GM19035 (cell line): ENCODE data around the gene SLFN12.
"Not testable (repeated sequence)": the region's sequence is repeated elsewhere in the genome, so short reads cannot be mapped to it uniquely, and the experiment has no call there.

Experiments used
- ATAC-seq: cut with Tn5 transposase; IDR thresholded peaks from one replicate; pipeline ENCODE4 v1.9.1; 2021; ENCODE audit not compliant: unreplicated experiment

Gene SLFN12

GRCh38 chr17:35432176-35433074 is at the start of gene SLFN12:
Gene SLFN12 (minus strand): TSS chr17:35432500. CDS start chr17:35423028, 9,472 bp downstream.
- peak; percentile 68 for ATAC-seq

GRCh38 chr17:35479271-35479670 is 47.0 kb upstream of the SLFN12 start:
- ATAC-seq, result no peak

GRCh38 chr17:35477248-35477647 is 44.9 kb upstream of the SLFN12 start:
- ATAC-seq, result no peak

GRCh38 chr17:35476283-35476820 is 44.1 kb upstream of the SLFN12 start:
- no peak for ATAC-seq

- ATAC-seq, result no peak
Measured at GRCh38 chr17:35468475-35468874, 36.2 kb upstream of the SLFN12 start.

GRCh38 chr17:35467824-35468223 is 35.5 kb upstream of the SLFN12 start:
- ATAC-seq, result no peak

- ATAC-seq, result peak; percentile 84
Measured at GRCh38 chr17:35460354-35460851, 28.1 kb upstream of the SLFN12 start.

GRCh38 chr17:35454035-35454434 is 21.7 kb upstream of the SLFN12 start:
- not testable (repeated sequence) for ATAC-seq

GRCh38 chr17:35453171-35453570 is 20.9 kb upstream of the SLFN12 start:
- no peak for ATAC-seq

- ATAC-seq, result no peak
Measured at GRCh38 chr17:35449371-35449931, 17.2 kb upstream of the SLFN12 start.

- ATAC-seq, result no peak
Measured at GRCh38 chr17:35448899-35449227, 16.6 kb upstream of the SLFN12 start.

GRCh38 chr17:35448214-35448898 is 16.1 kb upstream of the SLFN12 start, which contains the start of gene SLFN13:
Gene SLFN13 (minus strand): TSS chr17:35448766. CDS start chr17:35445680, 3,086 bp downstream.
- peak; percentile 80 for ATAC-seq

- ATAC-seq, result no peak
Measured at GRCh38 chr17:35447499-35447898, 15.2 kb upstream of the SLFN12 start.

GRCh38 chr17:35438433-35438832 is 6.1 kb upstream of the SLFN12 start:
- no peak for ATAC-seq

- no peak for ATAC-seq
Measured at GRCh38 chr17:35433075-35433894, 985 bp upstream of the SLFN12 start.

- ATAC-seq, result no peak
Measured at GRCh38 chr17:35429702-35430101, 2.6 kb downstream of the SLFN12 start.

GRCh38 chr17:35428229-35428628 is 4.1 kb downstream of the SLFN12 start:
- no peak for ATAC-seq

GRCh38 chr17:35423761-35424160 is 8.5 kb downstream of the SLFN12 start:
- no peak for ATAC-seq

- ATAC-seq, result not testable (repeated sequence)
Measured at GRCh38 chr17:35421069-35421468, 11.2 kb downstream of the SLFN12 start.

GRCh38 chr17:35416659-35417058 is 15.6 kb downstream of the SLFN12 start:
- ATAC-seq, result no peak
